Tibial artery (tissue), 4 donors: ENCODE measurements around the gene NTM.

ENCODE experiments used
- DNase-seq, 2 donors: peaks; one replicate each; pipeline ENCODE4 v3.0.0-alpha.2; 2019
- H3K27ac ChIP-seq, 2 donors: fragments of 200-600 bp; sonication (generic) in 1 of 2; 1 replicate in 1 of 2; 2 replicates in 1 of 2; pipeline ENCODE4 v1.5.1; 2018 to 2019; ENCODE audit warnings: mild to moderate bottlenecking in 1 of 2
- H3K27me3 ChIP-seq, 2 donors: fragments of 200-600 bp; sonication (generic) in 1 of 2; one replicate each; pipeline versions ENCODE4 v1.5.1 to v1.6.0; 2016 to 2019
- H3K36me3 ChIP-seq, 3 donors: fragments of 200-600 bp; sonication (generic) in 2 of 3; one replicate each; pipeline ENCODE4 v1.5.1; 2016 to 2019; ENCODE audit warnings: mild to moderate bottlenecking in 2 of 3
- H3K4me1 ChIP-seq, 4 donors: fragments of 200-600 bp; sonication (generic) in 2 of 4; 1 replicate in 3 of 4; 2 replicates in 1 of 4; pipeline ENCODE4 v1.5.1; 2016 to 2019
- H3K4me3 ChIP-seq, 2 donors: fragments of 200-600 bp; sonication (generic) in 1 of 2; 1 replicate in 1 of 2; 2 replicates in 1 of 2; pipeline ENCODE4 v1.5.1; 2018 to 2019; ENCODE audit warnings: mild to moderate bottlenecking in 2 of 2
- H3K9me3 ChIP-seq, 3 donors: fragments of 200-600 bp; sonication (generic) in 1 of 3; one replicate each; pipeline ENCODE4 v1.5.1; 2016 to 2019
- CTCF ChIP-seq, 2 experiments: fragments of 200-600 bp in 1 of 2; fragments of 450-650 bp in 1 of 2; IDR thresholded peaks; one replicate each; pipeline ENCODE4 v1.5.1; 2017 to 2019; ENCODE audit warnings: antibody characterized with exemption in 2 of 2, mild to moderate bottlenecking in 1 of 2, moderate library complexity in 1 of 2
- intact Hi-C: fragments of 100-400 bp; cut with DNase I; formaldehyde crosslinking; loops from one replicate; pipeline ENCODE4 v1.15.0; 2023; ENCODE audit warnings: low total_unique reads

Gene NTM

DNA sequence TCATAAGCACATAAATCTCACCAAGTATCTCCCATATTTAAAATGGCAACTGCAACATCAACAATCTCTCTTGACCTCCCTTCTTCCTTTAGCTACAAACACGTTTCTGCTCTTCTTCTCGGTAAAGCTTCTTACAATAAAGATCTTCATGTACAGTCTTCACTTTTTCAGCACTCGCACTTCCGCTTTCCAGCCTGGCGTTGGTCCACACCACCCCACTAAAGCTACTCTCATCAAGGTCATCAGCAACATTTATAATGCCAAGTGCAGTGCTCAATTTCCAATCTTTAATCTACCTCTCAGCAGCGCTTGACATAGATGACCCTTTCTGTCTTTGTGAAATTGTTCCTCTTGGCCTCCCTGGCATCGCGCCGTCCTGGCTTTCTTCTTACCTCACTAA, 33.6 kb downstream of the NTM start:
- TF ChIP-seq CTCF (IDR thresholded peaks at IDR 0.05), result no peak
- no peak for DNase-seq
- Histone ChIP-seq H3K4me1 (no peaks in the 10 kb centered on the region), H3K9me3 (no peaks in the 10 kb centered on the region), H3K27me3 (no peaks in the 10 kb centered on the region), H3K36me3 (no peaks in the 10 kb centered on the region), H3K4me3 (no peak overlapping the region), H3K27ac (no peak overlapping the region)
- intact Hi-C loops, result no loop called here

GRCh38 chr11:131408025-131408640, 37.7 kb downstream of the NTM start:
- Histone ChIP-seq H3K27me3 (no peaks in the 10 kb centered on the region), H3K36me3 (no peaks in the 10 kb centered on the region), H3K4me1 (no peaks in the 10 kb centered on the region), H3K4me3 (no peak overlapping the region), H3K27ac (no peak overlapping the region), H3K9me3 (no peaks in the 10 kb centered on the region)
- intact Hi-C loops, result no loop called here
- peak in 1 of 2 donors; percentile 35 for DNase-seq
- no peak for TF ChIP-seq CTCF (IDR thresholded peaks at IDR 0.05)

DNA sequence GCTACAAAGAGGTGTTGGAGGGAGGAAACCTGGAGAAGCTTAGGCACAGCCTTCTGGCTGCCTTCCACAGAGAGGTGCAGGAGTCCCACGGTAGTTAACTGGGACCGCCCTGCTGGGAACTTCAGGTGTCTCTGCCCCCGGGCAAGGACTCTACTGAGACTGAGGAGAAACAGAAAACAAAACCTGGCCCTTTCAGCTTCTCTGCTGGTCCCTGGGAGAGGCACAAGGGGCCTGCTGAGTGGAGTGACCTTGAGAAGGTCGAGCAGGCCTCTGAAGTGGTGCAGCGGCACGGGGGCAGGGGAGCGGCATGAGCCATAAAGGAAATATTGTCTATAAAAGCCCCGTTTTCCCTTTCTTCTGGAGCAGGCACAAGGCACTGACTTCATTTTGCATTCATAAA, 38.9 kb downstream of the NTM start:
- H3K4me1 ChIP-seq, result no peaks in the 10 kb centered on the region
- no peaks in the 10 kb centered on the region for H3K9me3 ChIP-seq
- no peaks in the 10 kb centered on the region for H3K27me3 ChIP-seq
- no peak for TF ChIP-seq CTCF (IDR thresholded peaks at IDR 0.05)
- no peak for DNase-seq
- H3K27ac ChIP-seq, result no peak overlapping the region
- intact Hi-C loops, result no loop called here
- H3K4me3 ChIP-seq, result no peak overlapping the region
- H3K36me3 ChIP-seq, result no peaks in the 10 kb centered on the region

GRCh38 chr11:131411636-131412035, 41.2 kb downstream of the NTM start:
- no peaks in the 10 kb centered on the region for H3K4me1 ChIP-seq
- H3K27ac ChIP-seq, result no peak overlapping the region
- H3K9me3 ChIP-seq, result no peaks in the 10 kb centered on the region
- DNase-seq, result no peak
- intact Hi-C loops, result no loop called here
- H3K4me3 ChIP-seq, result no peak overlapping the region
- no peaks in the 10 kb centered on the region for H3K27me3 ChIP-seq
- no peak for TF ChIP-seq CTCF (IDR thresholded peaks at IDR 0.05)
- H3K36me3 ChIP-seq, result no peaks in the 10 kb centered on the region

DNA sequence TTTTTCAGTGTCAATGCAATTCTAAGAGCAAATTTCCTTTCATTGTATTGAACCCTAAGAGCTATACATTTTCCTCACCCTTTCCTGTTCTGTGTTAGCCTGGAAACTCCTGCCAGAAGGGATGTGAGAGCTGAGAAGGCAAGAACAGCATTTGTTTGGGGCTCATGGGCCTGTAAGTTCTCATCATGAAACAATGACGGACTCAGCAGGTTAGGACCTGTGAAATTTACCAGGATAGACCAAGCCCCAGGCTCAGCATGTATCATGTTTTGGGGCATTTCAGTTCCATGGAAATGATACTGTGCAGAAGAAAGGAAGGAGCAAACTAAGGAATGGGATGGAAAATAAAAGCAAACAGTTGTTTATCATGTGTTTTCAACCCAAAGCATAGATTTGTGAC, 41.6 kb downstream of the NTM start:
- Histone ChIP-seq H3K4me3 (no peak overlapping the region), H3K27me3 (no peaks in the 10 kb centered on the region), H3K36me3 (no peaks in the 10 kb centered on the region), H3K4me1 (no peaks in the 10 kb centered on the region), H3K9me3 (no peaks in the 10 kb centered on the region), H3K27ac (no peak overlapping the region)
- DNase-seq, result no peak
- TF ChIP-seq CTCF (IDR thresholded peaks at IDR 0.05), result no peak
- intact Hi-C loops, result no loop called here

- intact Hi-C loops, result no loop called here
- TF ChIP-seq CTCF (IDR thresholded peaks at IDR 0.05), result no peak
Measured at GRCh38 chr11:131413217-131413616, 42.8 kb downstream of the NTM start.

More at GRCh38 chr11:131413217-131413616, 42.8 kb downstream of the NTM start:
- H3K9me3 ChIP-seq, result no peaks in the 10 kb centered on the region
- H3K4me1 ChIP-seq, result no peaks in the 10 kb centered on the region
- H3K36me3 ChIP-seq, result no peaks in the 10 kb centered on the region
- H3K27ac ChIP-seq, result no peak overlapping the region
- H3K27me3 ChIP-seq, result no peaks in the 10 kb centered on the region
- DNase-seq, result no peak
- no peak overlapping the region for H3K4me3 ChIP-seq
